ELR (cell line): ENCODE data around the gene TUBB1.
"Not testable (repeated sequence)": the region's sequence is repeated elsewhere in the genome, so short reads cannot be mapped to it uniquely, and the experiment has no call there.

Source experiments
- DNase-seq: peaks from one replicate; pipeline ENCODE4 v3.0.0-alpha.2; 2015; ENCODE audit warnings: low read depth

Gene TUBB1

GRCh38 chr20:59020938-59021551 is 1.8 kb downstream of the TUBB1 start:
- DNase-seq, result peak; percentile 87

GRCh38 chr20:59022754-59023153 is 3.5 kb downstream of the TUBB1 start:
- no peak for DNase-seq

DNA sequence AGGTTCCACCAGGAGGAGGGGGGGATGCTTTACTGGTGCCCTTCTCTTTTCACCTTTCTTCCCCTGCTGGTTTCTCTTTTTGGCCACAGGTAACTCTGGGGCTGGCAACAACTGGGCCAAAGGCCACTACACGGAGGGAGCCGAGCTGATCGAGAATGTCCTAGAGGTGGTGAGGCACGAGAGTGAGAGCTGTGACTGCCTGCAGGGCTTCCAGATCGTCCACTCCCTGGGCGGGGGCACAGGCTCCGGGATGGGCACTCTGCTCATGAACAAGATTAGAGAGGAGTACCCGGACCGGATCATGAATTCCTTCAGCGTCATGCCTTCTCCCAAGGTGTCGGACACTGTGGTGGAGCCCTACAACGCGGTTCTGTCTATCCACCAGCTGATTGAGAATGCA is 4.4 kb downstream of the TUBB1 start:
- DNase-seq, result no peak

DNA sequence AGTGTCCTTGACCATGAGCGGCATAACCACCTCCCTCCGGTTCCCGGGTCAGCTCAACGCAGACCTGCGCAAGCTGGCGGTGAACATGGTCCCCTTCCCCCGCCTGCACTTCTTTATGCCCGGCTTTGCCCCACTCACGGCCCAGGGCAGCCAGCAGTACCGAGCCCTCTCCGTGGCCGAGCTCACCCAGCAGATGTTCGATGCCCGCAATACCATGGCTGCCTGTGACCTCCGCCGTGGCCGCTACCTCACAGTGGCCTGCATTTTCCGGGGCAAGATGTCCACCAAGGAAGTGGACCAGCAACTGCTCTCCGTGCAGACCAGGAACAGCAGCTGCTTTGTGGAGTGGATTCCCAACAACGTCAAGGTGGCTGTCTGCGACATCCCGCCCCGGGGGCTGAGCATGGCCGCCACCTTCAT is 4.9 kb downstream of the TUBB1 start:
- no peak for DNase-seq

- DNase-seq, result no peak
Observed at GRCh38 chr20:59025086-59025485, 5.9 kb downstream of the TUBB1 start.

- DNase-seq, result no peak
Observed at GRCh38 chr20:59025511-59025910, 6.3 kb downstream of the TUBB1 start.

- DNase-seq, result no peak
Observed at GRCh38 chr20:59026904-59027740, 7.9 kb downstream of the TUBB1 start.

GRCh38 chr20:59027741-59028320 is 8.6 kb downstream of the TUBB1 start:
- DNase-seq, result peak; percentile 67

- DNase-seq, result peak; percentile 28
Observed at GRCh38 chr20:59028812-59029211, 9.6 kb downstream of the TUBB1 start.

GRCh38 chr20:59030911-59031563 is 11.8 kb downstream of the TUBB1 start:
- DNase-seq, result no peak

- peak; percentile 38 for DNase-seq
Observed at GRCh38 chr20:59031564-59032022, 12.4 kb downstream of the TUBB1 start.

GRCh38 chr20:59032023-59032712 is 12.9 kb downstream of the TUBB1 start, which contains the start of gene ATP5F1E:
TSS of gene ATP5F1E (minus strand) at chr20:59032335. CDS start at chr20:59032251, 84 bp downstream.
- peak; percentile 98 for DNase-seq

DNA sequence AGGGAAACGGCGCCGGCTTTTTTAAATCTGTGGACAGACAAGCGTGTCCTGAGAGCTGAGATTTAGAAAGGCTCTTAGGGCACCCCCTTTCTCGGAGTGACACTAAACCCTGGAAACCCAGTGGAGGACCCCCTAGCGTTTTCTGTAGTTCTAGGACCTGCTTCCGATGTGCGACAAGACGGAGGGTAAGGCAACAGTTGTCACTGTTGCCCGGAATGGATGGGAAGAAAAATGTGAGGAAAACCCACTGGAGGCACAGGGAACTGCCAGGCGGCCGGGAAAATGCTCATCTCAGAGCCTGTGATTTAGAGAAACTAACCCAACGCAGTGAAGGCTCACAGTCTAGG is 13.5 kb downstream of the TUBB1 start:
- peak; percentile 72 for DNase-seq

DNA sequence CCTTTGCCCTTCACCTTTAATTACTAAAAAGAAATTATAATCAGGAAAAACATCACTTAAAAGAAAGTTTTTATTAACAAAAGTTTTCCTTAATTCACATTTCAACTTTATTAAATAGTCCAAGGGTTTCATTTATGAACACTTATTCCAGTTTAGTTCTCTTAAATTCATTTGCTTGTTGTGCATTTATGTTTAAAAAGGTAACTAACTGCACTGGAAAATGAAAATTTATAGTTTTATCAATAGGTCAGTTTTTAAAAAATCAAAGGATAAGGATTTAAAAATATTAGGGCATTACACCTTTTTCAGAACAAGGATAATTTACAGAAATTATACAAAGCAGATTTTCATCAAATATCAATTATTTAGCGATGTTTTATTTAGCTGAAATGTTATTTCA is 13.9 kb downstream of the TUBB1 start:
- no peak for DNase-seq

GRCh38 chr20:59033616-59034165 is 14.5 kb downstream of the TUBB1 start:
- DNase-seq, result no peak

GRCh38 chr20:59035381-59035780 is 16.2 kb downstream of the TUBB1 start:
- no peak for DNase-seq

GRCh38 chr20:59037386-59037785 is 18.2 kb downstream of the TUBB1 start:
- no peak for DNase-seq

- no peak for DNase-seq
Observed at GRCh38 chr20:59039233-59039632, 20.0 kb downstream of the TUBB1 start.

DNA sequence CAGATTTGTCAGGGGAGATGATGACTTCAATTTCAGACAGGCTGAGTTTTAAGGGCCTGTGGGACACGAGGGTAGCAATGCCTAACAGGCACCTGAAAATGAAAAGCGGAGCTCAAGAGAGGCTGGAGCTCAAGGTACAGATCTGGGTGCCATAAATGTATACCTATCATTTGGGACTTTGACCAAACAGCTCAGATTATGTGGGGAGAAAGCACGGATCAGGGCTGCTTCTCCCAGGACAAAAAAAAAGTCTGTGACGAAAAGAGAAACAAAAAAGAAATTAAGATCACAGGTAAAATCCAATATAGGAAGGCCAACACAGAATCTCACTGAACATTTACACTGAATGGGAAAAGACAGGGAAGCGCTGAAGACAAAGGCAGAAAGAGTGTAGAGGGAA is 21.4 kb downstream of the TUBB1 start:
- DNase-seq, result no peak

GRCh38 chr20:59041487-59041886 is 22.3 kb downstream of the TUBB1 start:
- not testable (repeated sequence) for DNase-seq

- DNase-seq, result peak; percentile 50
Observed at GRCh38 chr20:59042151-59042795, 23.0 kb downstream of the TUBB1 start, which contains the start of gene PRELID3B. TSS of gene PRELID3B (minus strand) at chr20:59042786. CDS start at chr20:59042730, 56 bp downstream.
